HepG2 (cell line): ENCODE results near the gene CYP4F12. TPM values are rescaled to one million over a fixed set of nuclear protein-coding genes. Genes with fewer than 3 reads are reported as not detected.

Experiments used
- ATAC-seq: fragments of 200-7000 bp; cut with Tn5 transposase; 3 replicates; pipeline ENCODE4 v1.9.1; 2020; ENCODE audit warnings: mild to moderate bottlenecking, moderate library complexity
- BruUV-seq: library from RNA; stranded (reverse); fragments of 400-500 nt; replicated peaks from 2 replicates; lab custom pipeline; 2021; lab: Mats Ljungman, UMichigan
- CTCF ChIA-PET: fragments of 300-600 bp; formaldehyde crosslinking; extraction: SDS; loops from one replicate; lab custom pipeline; 2021; ENCODE audit warnings: low total read pairs, inconsistent platforms, low intra/inter-chr PET ratio; lab: Yijun Ruan, JAX
- POLR2A ChIA-PET: fragments of 350-600 bp; sonication (Branson Sonifier 250); formaldehyde crosslinking; loops from one replicate; lab custom pipeline; 2020; ENCODE audit warnings: antibody characterized with exemption, inconsistent platforms; lab: Yijun Ruan, JAX
- DNase-seq: peaks from one replicate; pipeline ENCODE4 v3.0.0-alpha.2; 2015; ENCODE audit warnings: low spot score
- FAIRE-seq: peaks from 3 replicates; lab custom pipeline; 2011; peaks lifted over from hg19 to GRCh38; lab: Jason Lieb, UNC
- H2AFZ ChIP-seq: one replicate; pipeline ENCODE4 v1.6.1; 2011; ENCODE audit warnings: low read length, inconsistent platforms
- H3K27ac ChIP-seq: fragments of 300-600 bp; 3 replicates; pipeline ENCODE4 v1.8.0; 2011; ENCODE audit warnings: mixed run types, mild to moderate bottlenecking, mixed read lengths, low read length, inconsistent platforms; ENCODE audit not compliant: insufficient read depth; ENCODE audit errors: extremely low read length
- H3K27me3 ChIP-seq, 2 experiments: fragments of 200-600 bp in 1 of 2; 2 replicates in 1 of 2; 3 replicates in 1 of 2; pipeline versions ENCODE4 v1.6.0 to v1.8.0; 2011; ENCODE audit warnings: low read length in 2 of 2, mild to moderate bottlenecking in 2 of 2, moderate library complexity in 2 of 2, inconsistent platforms in 1 of 2; ENCODE audit not compliant: insufficient read depth in 2 of 2, control insufficient read depth in 1 of 2
- H3K36me3 ChIP-seq, 2 experiments: fragments of 200-600 bp in 1 of 2; replicated peaks in 1 of 2; 2 replicates in 1 of 2; 3 replicates in 1 of 2; pipeline versions ENCODE4 v1.5.1 to v1.8.0; 2011; ENCODE audit warnings: low read length in 2 of 2, inconsistent platforms in 1 of 2; ENCODE audit not compliant: insufficient read depth in 2 of 2, control insufficient read depth in 1 of 2
- H3K4me1 ChIP-seq: 2 replicates; pipeline ENCODE4 v1.5.1; 2012; ENCODE audit warnings: low read length, inconsistent platforms; ENCODE audit not compliant: insufficient read depth
- H3K4me2 ChIP-seq: 2 replicates; pipeline ENCODE4 v1.6.0; 2011; ENCODE audit warnings: low read depth, low read length, inconsistent platforms
- H3K4me3 ChIP-seq, 3 experiments: fragments of 200-600 bp in 1 of 3; sonication (generic), shearing (Covaris generic) in 1 of 3; replicated peaks in 1 of 3; 2 replicates each; pipeline ENCODE4 v1.5.1; 2011 to 2016; ENCODE audit warnings: low read length in 3 of 3, inconsistent platforms in 2 of 3, low read depth in 2 of 3, mild to moderate bottlenecking in 2 of 3, control low read depth in 1 of 3, mixed read lengths in 1 of 3; ENCODE audit not compliant: insufficient read depth in 1 of 3
- H3K79me2 ChIP-seq: one replicate; pipeline ENCODE4 v1.6.1; 2011; ENCODE audit warnings: low read length, inconsistent platforms; ENCODE audit not compliant: insufficient read depth
- H3K9ac ChIP-seq: 2 replicates; pipeline ENCODE4 v1.6.0; 2011; ENCODE audit warnings: mild to moderate bottlenecking, low read depth, low read length, inconsistent platforms; ENCODE audit not compliant: insufficient read depth
- H3K9me3 ChIP-seq: 2 replicates; pipeline ENCODE4 v1.5.1; 2012; ENCODE audit warnings: mild to moderate bottlenecking, low read length
- H4K20me1 ChIP-seq: 2 replicates; pipeline ENCODE4 v1.6.0; 2011; ENCODE audit warnings: inconsistent platforms, mild to moderate bottlenecking, low read length, moderate library complexity; ENCODE audit not compliant: insufficient read depth
- CENPT ChIP-seq: sonication (generic); formaldehyde crosslinking; IDR thresholded peaks from 2 replicates; pipeline ENCODE4 v1.8.0; 2022; ENCODE audit warnings: low read depth, mild to moderate bottlenecking, moderate library complexity, missing genetic modification reagents
- GMEB2 ChIP-seq: IDR thresholded peaks from 2 replicates; pipeline ENCODE4 v1.6.1; 2016; ENCODE audit warnings: missing biosample characterization, missing genetic modification reagents, low read depth
- MYPOP ChIP-seq: sonication (generic); formaldehyde crosslinking; IDR thresholded peaks from 2 replicates; pipeline ENCODE4 v1.8.1; 2023; ENCODE audit warnings: mild to moderate bottlenecking, moderate library complexity, missing genetic modification reagents
- NFKBIZ ChIP-seq: IDR thresholded peaks from 2 replicates; pipeline ENCODE4 v1.6.1; 2018; ENCODE audit warnings: missing genetic modification reagents, missing compliant biosample characterization
- POGZ ChIP-seq: sonication (generic); formaldehyde crosslinking; IDR thresholded peaks from 2 replicates; pipeline ENCODE4 v1.4.0; 2020; ENCODE audit warnings: mild to moderate bottlenecking, missing genetic modification reagents
- RCOR2 ChIP-seq: IDR thresholded peaks from 2 replicates; pipeline ENCODE4 v1.6.1; 2016; ENCODE audit warnings: missing biosample characterization, missing genetic modification reagents
- SRSF4 ChIP-seq: fragments of 200-400 bp; formaldehyde crosslinking; IDR thresholded peaks from one replicate; pipeline ENCODE4 v1.6.1; 2018; ENCODE audit warnings: mild to moderate bottlenecking, low read depth, low read length, moderate library complexity; ENCODE audit not compliant: poor library complexity, severe bottlenecking
- TFDP1 ChIP-seq: IDR thresholded peaks from 2 replicates; pipeline ENCODE4 v1.6.1; 2016; ENCODE audit warnings: missing compliant biosample characterization, missing genetic modification reagents, borderline replicate concordance
- ZNF460 ChIP-seq: sonication (generic); formaldehyde crosslinking; IDR thresholded peaks from 2 replicates; pipeline ENCODE4 v1.5.1; 2020; ENCODE audit warnings: missing genetic modification reagents, mild to moderate bottlenecking, borderline replicate concordance
- ZNF496 ChIP-seq: sonication (generic); formaldehyde crosslinking; IDR thresholded peaks from 2 replicates; pipeline ENCODE4 v1.8.1; 2023; ENCODE audit warnings: mild to moderate bottlenecking, moderate library complexity, missing genetic modification reagents; ENCODE audit not compliant: insufficient replicate concordance
- ZSCAN30 ChIP-seq: sonication (generic); formaldehyde crosslinking; IDR thresholded peaks from 2 replicates; pipeline ENCODE4 v1.5.0; 2020; ENCODE audit warnings: mild to moderate bottlenecking, missing genetic modification reagents
- WGBS: methylation state at CpG from one replicate; pipeline ENCODE4 v1.1.6; 2017; ENCODE audit warnings: low lambda C conversion rate; 5-methylcytosine and 5-hydroxymethylcytosine counted together
- in situ Hi-C: cut with HindIII; loops from 2 replicates; pipeline ENCODE4 v1.10.0; 2017; ENCODE audit warnings: low pct_unique_long_range_greater_than_20kb; ENCODE audit not compliant: extremely low pct_ligation_motif_present
- intact Hi-C: fragments of 100-400 bp; cut with micrococcal nuclease; formaldehyde crosslinking; loops from one replicate; pipeline ENCODE4 v1.10.0; 2022; ENCODE audit not compliant: unreplicated experiment
- polyA plus RNA-seq, 8 experiments: library from polyadenylated mRNA; depleted of rRNA in 3 of 8; stranded (reverse) in 7 of 8; unstranded in 1 of 8; fragments of >200 nt; fragmentation: Illumina TruSeq in 4 of 8; extraction: Trizol in 4 of 8; gene quantifications; 2 replicates each; pipeline versions ENCODE4 v1.2.1 to v1.2.3, GENCODE V29; 2011 to 2016; ENCODE audit warnings: low read depth in 4 of 8, missing spikeins in 1 of 8, mixed read lengths in 1 of 8; ENCODE audit not compliant: insufficient read depth in 1 of 8
- total RNA-seq, 5 experiments: library from RNA; depleted of rRNA; stranded (reverse); fragments of >200 nt; fragmentation: Illumina TruSeq; extraction: Trizol; gene quantifications; 2 replicates each; pipeline ENCODE4 v1.2.3, GENCODE V29; 2016; ENCODE audit warnings: low read depth in 1 of 5

The CYP4F12 gene
- total and polyA plus RNA-seq, 2 of the 13 experiments (the other 11 are each of a cell fraction or from before 2014, with no cell fraction given), result 29.9 to 30.8 TPM

- H3K79me2 ChIP-seq, result no peaks in the 10 kb centered on the region
- H3K27ac ChIP-seq, result no peak overlapping the region
- no peak overlapping the region for H3K9ac ChIP-seq
- H3K4me2 ChIP-seq, result no peak overlapping the region
- intact Hi-C loops (no loop called here), in situ Hi-C loops (no loop called here)
- H4K20me1 ChIP-seq, result no peaks in the 10 kb centered on the region
- no peak overlapping the region for H3K4me3 ChIP-seq
- no peak overlapping the region for H2AFZ ChIP-seq
- ChIA-PET POLR2A (interaction anchor here (1.3 kb wide), 1 partner anchor 17 kb away, joined by 3 read pairs; no protein-coding TSS in a partner anchor), CTCF (no interaction called here)
- no peak for TF ChIP-seq GMEB2 (CRISPR knock-in tag)
- no peak for TF ChIP-seq ZSCAN30 (CRISPR knock-in tag)
- WGBS, result 13% methylated on average over 1 of the region's 1 CpG
- DNase-seq, result no peak
- H3K4me1 ChIP-seq, result no peaks in the 10 kb centered on the region
- ATAC-seq, result no peak
- no peaks in the 10 kb centered on the region for H3K27me3 ChIP-seq
- no peak for FAIRE-seq
- BruUV-seq, result no TSS peak
- H3K36me3 ChIP-seq, result no peaks in the 10 kb centered on the region
- H3K9me3 ChIP-seq, result no peaks in the 10 kb centered on the region
These were observed 6.7 kb upstream of the CYP4F12 start for GRCh38 chr19:15666186-15666585.

- intact Hi-C loops (loop anchor here (1.0 kb wide), 1 partner anchor 15 kb away; no protein-coding TSS in a partner anchor), in situ Hi-C loops (no loop called here)
- H3K4me3 ChIP-seq, result no peak overlapping the region
- H3K9me3 ChIP-seq, result no peaks in the 10 kb centered on the region
- no peaks in the 10 kb centered on the region for H3K36me3 ChIP-seq
- ATAC-seq (no peak), FAIRE-seq (no peak), DNase-seq (no peak)
- POLR2A ChIA-PET, result interaction anchor here (1.3 kb wide), 1 partner anchor 18 kb away, joined by 3 read pairs; no protein-coding TSS in a partner anchor
- no peaks in the 10 kb centered on the region for H4K20me1 ChIP-seq
- H3K4me1 ChIP-seq, result peaks cover under 1% of the 10 kb centered on the region
- no CpG with 5 or more reads among the region's 4 CpGs for WGBS
- no peak overlapping the region for H3K4me2 ChIP-seq
- H3K27me3 ChIP-seq, result no peaks in the 10 kb centered on the region
- CTCF ChIA-PET, result no interaction called here
- no peak overlapping the region for H3K9ac ChIP-seq
- no TSS peak for BruUV-seq
- no peaks in the 10 kb centered on the region for H3K79me2 ChIP-seq
- no peak overlapping the region for H3K27ac ChIP-seq
- no peak overlapping the region for H2AFZ ChIP-seq
- TF ChIP-seq TFDP1 (CRISPR knock-in tag) (no peak), ZNF460 (CRISPR knock-in tag) (no peak), POGZ (CRISPR knock-in tag) (no peak), MYPOP (CRISPR knock-in tag) (no peak), CENPT (CRISPR knock-in tag) (no peak), ZNF496 (no peak), NFKBIZ (CRISPR knock-in tag) (no peak), SRSF4 (no peak), RCOR2 (CRISPR knock-in tag) (no peak)
These were observed 6.0 kb upstream of the CYP4F12 start for GRCh38 chr19:15666883-15667282.
